ENCODE data around the gene GOLGA7B.

The GOLGA7B gene

GRCh38 chr10:97852277-97852676 lies 2.6 kb downstream of the GOLGA7B start:
- TF ChIP-seq PPARA (CRISPR knock-in tag; IDR thresholded peaks at IDR 0.05; ENCODE audit: borderline replicate concordance): no peak
- TF ChIP-seq ZC3H10 (CRISPR knock-in tag; IDR thresholded peaks at IDR 0.05): no peak
- TF ChIP-seq ARNTL (CRISPR knock-in tag; IDR thresholded peaks at IDR 0.05; ENCODE audit: borderline replicate concordance, low read depth): no peak
- TF ChIP-seq, protein P1, sequence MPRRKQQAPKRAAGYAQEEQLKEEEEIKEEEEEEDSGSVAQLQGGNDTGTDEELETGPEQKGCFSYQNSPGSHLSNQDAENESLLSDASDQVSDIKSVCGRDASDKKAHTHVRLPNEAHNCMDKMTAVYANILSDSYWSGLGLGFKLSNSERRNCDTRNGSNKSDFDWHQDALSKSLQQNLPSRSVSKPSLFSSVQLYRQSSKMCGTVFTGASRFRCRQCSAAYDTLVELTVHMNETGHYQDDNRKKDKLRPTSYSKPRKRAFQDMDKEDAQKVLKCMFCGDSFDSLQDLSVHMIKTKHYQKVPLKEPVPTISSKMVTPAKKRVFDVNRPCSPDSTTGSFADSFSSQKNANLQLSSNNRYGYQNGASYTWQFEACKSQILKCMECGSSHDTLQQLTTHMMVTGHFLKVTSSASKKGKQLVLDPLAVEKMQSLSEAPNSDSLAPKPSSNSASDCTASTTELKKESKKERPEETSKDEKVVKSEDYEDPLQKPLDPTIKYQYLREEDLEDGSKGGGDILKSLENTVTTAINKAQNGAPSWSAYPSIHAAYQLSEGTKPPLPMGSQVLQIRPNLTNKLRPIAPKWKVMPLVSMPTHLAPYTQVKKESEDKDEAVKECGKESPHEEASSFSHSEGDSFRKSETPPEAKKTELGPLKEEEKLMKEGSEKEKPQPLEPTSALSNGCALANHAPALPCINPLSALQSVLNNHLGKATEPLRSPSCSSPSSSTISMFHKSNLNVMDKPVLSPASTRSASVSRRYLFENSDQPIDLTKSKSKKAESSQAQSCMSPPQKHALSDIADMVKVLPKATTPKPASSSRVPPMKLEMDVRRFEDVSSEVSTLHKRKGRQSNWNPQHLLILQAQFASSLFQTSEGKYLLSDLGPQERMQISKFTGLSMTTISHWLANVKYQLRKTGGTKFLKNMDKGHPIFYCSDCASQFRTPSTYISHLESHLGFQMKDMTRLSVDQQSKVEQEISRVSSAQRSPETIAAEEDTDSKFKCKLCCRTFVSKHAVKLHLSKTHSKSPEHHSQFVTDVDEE (CRISPR knock-in tag; IDR thresholded peaks at IDR 0.05): no peak
- no peak for TF ChIP-seq ZNF8 (CRISPR knock-in tag; IDR thresholded peaks at IDR 0.05)
- no peak for TF ChIP-seq RARB (CRISPR knock-in tag; IDR thresholded peaks at IDR 0.05)
- TF ChIP-seq PATZ1 (CRISPR knock-in tag; IDR thresholded peaks at IDR 0.05; ENCODE audit: borderline replicate concordance): no peak
- no peak for TF ChIP-seq POU6F1 (CRISPR knock-in tag; IDR thresholded peaks at IDR 0.05; ENCODE audit: borderline replicate concordance, low read depth)
- TF ChIP-seq GLIS3 (CRISPR knock-in tag; IDR thresholded peaks at IDR 0.05): no peak
- TF ChIP-seq TCF4 (CRISPR knock-in tag; IDR thresholded peaks at IDR 0.05; ENCODE audit: borderline replicate concordance): no peak
- TF ChIP-seq SNAI2 (CRISPR knock-in tag; IDR thresholded peaks at IDR 0.05): no peak
- ATAC-seq: no peak

GRCh38 chr10:97852840-97853405 lies 3.3 kb downstream of the GOLGA7B start:
- ATAC-seq: no peak
- no peak for TF ChIP-seq CSDC2 (CRISPR knock-in tag; IDR thresholded peaks at IDR 0.05)
- TF ChIP-seq RARB (CRISPR knock-in tag; IDR thresholded peaks at IDR 0.05): no peak
- no peak for TF ChIP-seq BACH2 (CRISPR knock-in tag; IDR thresholded peaks at IDR 0.05; ENCODE audit: borderline replicate concordance)
- no peak for TF ChIP-seq SNAI2 (CRISPR knock-in tag; IDR thresholded peaks at IDR 0.05)
- TF ChIP-seq, protein P1 (CRISPR knock-in tag; IDR thresholded peaks at IDR 0.05): no peak
- TF ChIP-seq ZNF565 (CRISPR knock-in tag; conservative IDR thresholded peaks at IDR 0.05; ENCODE audit: low read depth): no peak
- TF ChIP-seq, protein P2, sequence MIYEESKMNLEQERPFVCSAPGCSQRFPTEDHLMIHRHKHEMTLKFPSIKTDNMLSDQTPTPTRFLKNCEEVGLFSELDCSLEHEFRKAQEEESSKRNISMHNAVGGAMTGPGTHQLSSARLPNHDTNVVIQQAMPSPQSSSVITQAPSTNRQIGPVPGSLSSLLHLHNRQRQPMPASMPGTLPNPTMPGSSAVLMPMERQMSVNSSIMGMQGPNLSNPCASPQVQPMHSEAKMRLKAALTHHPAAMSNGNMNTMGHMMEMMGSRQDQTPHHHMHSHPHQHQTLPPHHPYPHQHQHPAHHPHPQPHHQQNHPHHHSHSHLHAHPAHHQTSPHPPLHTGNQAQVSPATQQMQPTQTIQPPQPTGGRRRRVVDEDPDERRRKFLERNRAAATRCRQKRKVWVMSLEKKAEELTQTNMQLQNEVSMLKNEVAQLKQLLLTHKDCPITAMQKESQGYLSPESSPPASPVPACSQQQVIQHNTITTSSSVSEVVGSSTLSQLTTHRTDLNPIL (CRISPR knock-in tag; IDR thresholded peaks at IDR 0.05; ENCODE audit: low read depth): no peak
- no peak for TF ChIP-seq ZC3H10 (CRISPR knock-in tag; IDR thresholded peaks at IDR 0.05)
- no peak for TF ChIP-seq ZFP30 (CRISPR knock-in tag; IDR thresholded peaks at IDR 0.05)
- TF ChIP-seq ZFP3 (CRISPR knock-in tag; IDR thresholded peaks at IDR 0.05): no peak
- no peak for TF ChIP-seq OSR1 (CRISPR knock-in tag; IDR thresholded peaks at IDR 0.05)
- TF ChIP-seq, protein P3, sequence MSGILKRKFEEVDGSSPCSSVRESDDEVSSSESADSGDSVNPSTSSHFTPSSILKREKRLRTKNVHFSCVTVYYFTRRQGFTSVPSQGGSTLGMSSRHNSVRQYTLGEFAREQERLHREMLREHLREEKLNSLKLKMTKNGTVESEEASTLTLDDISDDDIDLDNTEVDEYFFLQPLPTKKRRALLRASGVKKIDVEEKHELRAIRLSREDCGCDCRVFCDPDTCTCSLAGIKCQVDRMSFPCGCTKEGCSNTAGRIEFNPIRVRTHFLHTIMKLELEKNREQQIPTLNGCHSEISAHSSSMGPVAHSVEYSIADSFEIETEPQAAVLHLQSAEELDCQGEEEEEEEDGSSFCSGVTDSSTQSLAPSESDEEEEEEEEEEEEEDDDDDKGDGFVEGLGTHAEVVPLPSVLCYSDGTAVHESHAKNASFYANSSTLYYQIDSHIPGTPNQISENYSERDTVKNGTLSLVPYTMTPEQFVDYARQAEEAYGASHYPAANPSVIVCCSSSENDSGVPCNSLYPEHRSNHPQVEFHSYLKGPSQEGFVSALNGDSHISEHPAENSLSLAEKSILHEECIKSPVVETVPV (CRISPR knock-in tag; IDR thresholded peaks at IDR 0.05): no peak
- TF ChIP-seq GLIS3 (CRISPR knock-in tag; IDR thresholded peaks at IDR 0.05): no peak
- no peak for TF ChIP-seq TOX (CRISPR knock-in tag; IDR thresholded peaks at IDR 0.05; ENCODE audit: borderline replicate concordance)
- TF ChIP-seq ZNF8 (CRISPR knock-in tag; IDR thresholded peaks at IDR 0.05): no peak
- TF ChIP-seq PATZ1 (CRISPR knock-in tag; IDR thresholded peaks at IDR 0.05; ENCODE audit: borderline replicate concordance): no peak
- TF ChIP-seq ISL1 (CRISPR knock-in tag; IDR thresholded peaks at IDR 0.05): no peak
- TF ChIP-seq PPARA (CRISPR knock-in tag; IDR thresholded peaks at IDR 0.05; ENCODE audit: borderline replicate concordance): no peak
- TF ChIP-seq ESRRG (CRISPR knock-in tag; IDR thresholded peaks at IDR 0.05): no peak

Measured in SK-N-SH treated with all-trans-retinoic acid at 6 μM for 48 hours (cell line).